CD4-positive, alpha-beta memory T cell (primary cell): ENCODE results near the gene SLC2A4RG. TPM values are rescaled to one million over a fixed set of nuclear protein-coding genes. Genes with fewer than 3 reads are reported as not detected.
"Not testable (repeated sequence)": the region's sequence is repeated elsewhere in the genome, so short reads cannot be mapped to it uniquely, and the experiment has no call there.

Experiments used
- CTCF ChIA-PET: fragments of 350-600 bp; sonication (Branson Sonifier 250); formaldehyde crosslinking; loops from one replicate; lab custom pipeline; 2021; ENCODE audit warnings: inconsistent platforms; ENCODE audit not compliant: partially characterized antibody; lab: Charles Lee
- POLR2A ChIA-PET: fragments of 350-600 bp; sonication (Branson Sonifier 250); formaldehyde crosslinking; loops from one replicate; lab custom pipeline; 2021; ENCODE audit not compliant: partially characterized antibody; lab: Charles Lee
- DNase-seq, 5 donors: peaks; one replicate each; pipeline versions ENCODE4 v3.0.0 to v3.0.0-alpha.2; 2020 to 2022; ENCODE audit warnings: mixed read lengths in 1 of 5
- H3K27ac ChIP-seq: one replicate; pipeline ENCODE4 v1.7.0; 2013; ENCODE audit warnings: low read depth, low read length
- H3K27me3 ChIP-seq: 2 replicates; pipeline ENCODE4 v1.7.0; 2013; ENCODE audit warnings: mild to moderate bottlenecking, low read length, moderate library complexity; ENCODE audit not compliant: insufficient read depth
- H3K36me3 ChIP-seq: 2 replicates; pipeline ENCODE4 v1.7.0; 2013; ENCODE audit warnings: mild to moderate bottlenecking, low read length, moderate library complexity; ENCODE audit not compliant: insufficient read depth
- H3K4me1 ChIP-seq: 2 replicates; pipeline ENCODE4 v1.7.0; 2013; ENCODE audit warnings: mild to moderate bottlenecking, low read length, moderate library complexity; ENCODE audit not compliant: insufficient read depth
- H3K4me3 ChIP-seq, 2 donors: one replicate each; pipeline ENCODE4 v1.7.0; 2013; ENCODE audit warnings: low read length in 2 of 2, mild to moderate bottlenecking in 1 of 2
- H3K9me3 ChIP-seq, 2 donors: one replicate each; pipeline ENCODE4 v1.7.0; 2013; ENCODE audit warnings: low read length in 2 of 2, control low read depth in 1 of 2; ENCODE audit not compliant: control insufficient read depth in 1 of 2
- H3K27ac Mint-ChIP-seq, 7 donors: one replicate each; pipeline ENCODE4 v1.8.0; 2020 to 2021; ENCODE audit warnings: mixed read lengths in 7 of 7, mild to moderate bottlenecking in 6 of 7, inconsistent platforms in 3 of 7, moderate library complexity in 3 of 7
- H3K27me3 Mint-ChIP-seq, 2 donors: one replicate each; pipeline ENCODE4 v1.8.0; 2020 to 2021; ENCODE audit warnings: mixed read lengths in 2 of 2
- H3K36me3 Mint-ChIP-seq, 2 donors: one replicate each; pipeline ENCODE4 v1.8.0; 2020 to 2021; ENCODE audit warnings: mixed read lengths in 2 of 2, inconsistent platforms in 1 of 2, mild to moderate bottlenecking in 1 of 2
- H3K4me1 Mint-ChIP-seq, 4 donors: one replicate each; pipeline ENCODE4 v1.8.0; 2020 to 2021; ENCODE audit warnings: mixed read lengths in 4 of 4, mild to moderate bottlenecking in 1 of 4
- H3K4me3 Mint-ChIP-seq, 8 donors: one replicate each; pipeline ENCODE4 v1.8.0; 2020 to 2021; ENCODE audit warnings: mixed read lengths in 8 of 8, mild to moderate bottlenecking in 7 of 8, moderate library complexity in 6 of 8, inconsistent platforms in 3 of 8
- H3K9me3 Mint-ChIP-seq, 8 donors: one replicate each; pipeline ENCODE4 v1.8.0; 2020 to 2021; ENCODE audit warnings: mixed read lengths in 8 of 8, mild to moderate bottlenecking in 5 of 8, inconsistent platforms in 3 of 8, moderate library complexity in 1 of 8
- intact Hi-C: fragments of 100-400 bp; cut with micrococcal nuclease; formaldehyde crosslinking; loops from one replicate; pipeline ENCODE4 v1.15.1; 2023
- polyA plus RNA-seq, 2 donors: library from polyadenylated mRNA; unstranded; fragments of 300-500 nt; fragmentation: Illumina TruSeq; gene quantifications; one replicate each; pipeline ENCODE4 v1.2.3, GENCODE V29; 2021
- total RNA-seq, 2 experiments: library from RNA; stranded (reverse); gene quantifications; one replicate each; pipeline ENCODE4 v1.2.3, GENCODE V29; 2021

The SLC2A4RG gene
- total and polyA plus RNA-seq, 4 experiments from 2014 or later, result 2.2 to 124 (median 64.5) TPM

DNA sequence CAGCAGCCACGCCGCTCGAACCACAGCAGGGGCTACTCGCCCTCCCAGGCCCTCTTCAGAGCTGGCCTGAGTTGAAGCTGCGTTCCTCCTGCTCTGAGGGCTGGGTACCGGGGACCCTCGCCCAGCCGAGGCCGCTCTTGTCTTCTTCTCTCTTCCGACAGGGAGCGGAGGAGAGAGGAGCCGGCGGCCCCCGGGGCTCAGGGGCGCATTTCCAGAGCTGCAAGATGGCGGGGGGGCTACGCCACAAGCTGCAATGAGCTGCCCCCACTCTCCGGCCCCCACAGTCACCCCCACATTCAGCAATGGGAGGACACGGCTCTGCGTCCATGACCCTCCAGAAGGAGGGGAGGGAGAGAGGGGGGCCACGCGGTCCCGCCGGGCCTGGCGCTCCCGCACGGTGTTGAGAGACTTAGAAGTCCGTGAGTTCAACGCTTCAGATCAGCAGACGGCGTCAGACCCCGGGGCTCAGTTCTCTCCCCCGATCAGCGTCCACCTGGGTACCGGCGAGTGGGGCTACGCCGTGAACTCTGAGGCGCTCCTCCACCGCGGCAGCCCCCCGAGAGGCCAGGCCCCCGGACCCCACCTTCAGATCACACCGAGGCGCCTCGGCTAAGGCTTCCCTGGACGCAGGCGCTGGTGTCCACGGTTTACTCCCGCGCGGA lies 31.6 kb downstream of the SLC2A4RG start:
- H3K4me3 ChIP-seq, result no peak overlapping the region
- ChIA-PET CTCF (interaction anchor here (1.1 kb wide), 1 partner anchor 17 kb away, joined by 3 read pairs; no protein-coding TSS in a partner anchor), POLR2A (no interaction called here)
- no peak for DNase-seq
- intact Hi-C loops, result no loop called here
- peaks cover 0 to 4% (median 0%) of the 10 kb centered on the region in 4 donors for H3K4me1 Mint-ChIP-seq
- H3K4me3 Mint-ChIP-seq, result no peak overlapping the region
- no peak overlapping the region for H3K27ac Mint-ChIP-seq
- no peaks in the 10 kb centered on the region for H3K4me1 ChIP-seq
- no peaks in the 10 kb centered on the region for H3K36me3 Mint-ChIP-seq
- H3K9me3 ChIP-seq, result no peaks in the 10 kb centered on the region
- H3K27ac ChIP-seq, result no peak overlapping the region
- no peaks in the 10 kb centered on the region for H3K27me3 ChIP-seq
- H3K9me3 Mint-ChIP-seq, result no peaks in the 10 kb centered on the region
- peaks cover 0 to 2% of the 10 kb centered on the region in 2 donors for H3K27me3 Mint-ChIP-seq
- no peaks in the 10 kb centered on the region for H3K36me3 ChIP-seq

DNA sequence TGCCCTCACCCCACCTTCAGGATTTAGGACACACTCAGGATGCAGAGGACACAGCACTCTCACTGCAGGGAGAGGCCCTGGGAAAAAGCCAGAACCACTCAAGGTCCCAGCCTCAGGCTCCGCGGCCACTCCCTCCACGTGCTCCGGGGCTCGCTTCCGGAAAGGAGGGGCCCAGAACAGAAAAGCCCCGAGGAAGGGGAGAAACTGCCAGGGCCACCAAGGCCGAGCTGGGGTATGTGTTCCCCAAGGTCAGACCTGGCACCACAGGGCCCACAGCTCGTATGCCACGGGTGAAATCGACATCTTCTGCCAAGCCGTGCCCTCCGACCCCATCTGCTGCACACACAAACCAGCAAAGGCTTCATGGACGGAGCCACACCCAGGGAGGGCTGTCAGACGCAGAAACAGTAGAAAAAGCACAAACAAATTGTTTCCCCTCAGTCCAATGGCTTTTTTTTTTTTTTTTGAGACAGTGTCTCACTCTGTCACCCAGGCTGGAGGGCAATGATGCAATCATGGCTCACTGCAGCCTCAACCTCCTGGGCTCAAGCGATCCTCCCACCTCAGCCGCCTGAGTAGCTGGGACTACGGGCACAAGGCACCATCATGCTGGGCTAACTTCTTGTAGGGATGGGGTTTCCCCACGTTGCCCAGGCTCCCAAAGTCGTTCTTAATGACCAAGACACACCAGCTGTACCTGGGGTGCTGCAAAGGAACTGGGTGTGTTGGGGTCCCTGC lies 33.4 kb downstream of the SLC2A4RG start:
- POLR2A ChIA-PET, result no interaction called here
- no peaks in the 10 kb centered on the region for H3K9me3 ChIP-seq
- Mint-ChIP-seq H3K9me3 (no peaks in the 10 kb centered on the region), H3K4me3 (no peak overlapping the region), H3K4me1 (peaks cover 0 to 4% (median 0%) of the 10 kb centered on the region in 4 donors), H3K27me3 (peaks cover 0 to 2% of the 10 kb centered on the region in 2 donors), H3K27ac (peak overlapping the region in 1 of 7 donors; percentile 14), H3K36me3 (no peaks in the 10 kb centered on the region)
- H3K27ac ChIP-seq, result no peak overlapping the region
- CTCF ChIA-PET, result interaction anchor here (1.9 kb wide), 1 partner anchor 13 kb away, joined by 4 read pairs; no protein-coding TSS in a partner anchor
- no peak for DNase-seq
- no peaks in the 10 kb centered on the region for H3K27me3 ChIP-seq
- no peaks in the 10 kb centered on the region for H3K36me3 ChIP-seq
- no peak overlapping the region for H3K4me3 ChIP-seq
- no peaks in the 10 kb centered on the region for H3K4me1 ChIP-seq
- intact Hi-C loops, result no loop called here

DNA sequence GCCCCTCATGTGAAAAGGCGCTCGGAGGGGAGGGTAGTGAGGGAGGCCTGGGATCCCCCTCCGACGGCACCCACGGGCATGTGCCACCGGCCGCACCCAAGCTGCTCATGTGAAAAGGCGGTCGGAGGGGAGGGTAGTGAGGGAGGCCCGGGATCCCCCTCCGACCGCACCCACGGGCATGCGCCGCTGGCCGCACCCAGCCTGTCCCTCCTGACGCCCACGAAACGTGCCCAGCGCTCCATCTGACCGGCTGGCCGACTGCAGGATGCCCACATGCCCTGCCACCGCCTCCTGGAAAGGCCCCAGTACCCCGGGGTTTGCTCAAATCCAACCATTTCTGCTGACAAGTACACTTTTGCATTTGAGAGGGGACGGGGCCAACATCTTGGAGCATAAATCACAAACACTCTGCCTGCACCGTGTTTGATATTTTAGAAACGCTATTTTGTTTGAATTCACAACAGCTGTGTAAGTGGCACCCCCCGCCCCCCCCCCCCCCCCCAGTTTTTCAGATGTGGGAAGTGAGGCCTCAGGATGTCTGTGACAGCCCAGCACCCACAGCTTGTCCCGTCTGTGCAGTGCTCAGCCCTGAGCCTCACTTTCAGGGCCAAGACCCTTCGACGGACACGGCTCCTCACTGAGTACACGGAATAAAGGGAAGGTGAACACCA lies 34.1 kb downstream of the SLC2A4RG start:
- Histone ChIP-seq H3K27ac (no peak overlapping the region), H3K9me3 (no peaks in the 10 kb centered on the region), H3K4me1 (no peaks in the 10 kb centered on the region), H3K27me3 (no peaks in the 10 kb centered on the region), H3K36me3 (no peaks in the 10 kb centered on the region), H3K4me3 (no peak overlapping the region)
- Mint-ChIP-seq H3K4me1 (peaks cover 0 to 4% (median under 1%) of the 10 kb centered on the region in 4 donors), H3K27ac (no peak overlapping the region), H3K9me3 (no peaks in the 10 kb centered on the region), H3K36me3 (no peaks in the 10 kb centered on the region), H3K27me3 (peaks cover 0 to 2% of the 10 kb centered on the region in 2 donors), H3K4me3 (no peak overlapping the region)
- intact Hi-C loops, result no loop called here
- CTCF ChIA-PET, result interaction anchor here (1.9 to 2.6 kb wide), 2 partner anchors 12 kb away, joined by 4 to 8 read pairs; no protein-coding TSS in a partner anchor
- no peak for DNase-seq
- POLR2A ChIA-PET, result interaction anchor here (2.0 kb wide), 1 partner anchor 37 kb away, joined by 5 read pairs; the partner anchor contains the start of gene LIME1

DNA sequence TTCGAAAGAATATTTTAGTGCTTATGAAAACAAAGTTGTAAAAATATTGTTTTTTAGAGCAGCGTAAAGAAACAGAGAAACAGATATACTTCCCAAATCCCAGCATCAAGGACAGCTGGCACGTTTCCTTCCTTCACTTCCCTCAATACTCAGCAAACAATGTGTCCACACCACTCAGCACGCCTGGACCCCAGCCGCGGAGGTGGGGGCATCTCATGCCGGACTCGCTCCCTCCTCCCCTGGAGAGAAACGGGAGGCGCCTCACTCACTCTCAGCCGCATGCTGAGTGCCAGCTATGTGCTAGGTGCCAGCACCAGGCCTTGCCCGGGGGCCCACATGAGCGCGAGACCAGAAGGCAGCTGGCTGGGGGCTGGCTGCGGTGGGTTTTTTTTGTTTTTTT lies 34.7 kb downstream of the SLC2A4RG start:
- no peak for DNase-seq
- POLR2A ChIA-PET, result interaction anchor here (2.0 kb wide), 1 partner anchor 38 kb away, joined by 5 read pairs; the partner anchor contains the start of gene LIME1
- H3K36me3 ChIP-seq, result no peaks in the 10 kb centered on the region
- H3K4me1 Mint-ChIP-seq, result peaks cover 0 to 4% (median under 1%) of the 10 kb centered on the region in 4 donors
- no peak overlapping the region for H3K4me3 Mint-ChIP-seq
- no peak overlapping the region for H3K4me3 ChIP-seq
- H3K27ac ChIP-seq, result no peak overlapping the region
- intact Hi-C loops, result no loop called here
- H3K27ac Mint-ChIP-seq, result no peak overlapping the region
- H3K27me3 ChIP-seq, result no peaks in the 10 kb centered on the region
- no peaks in the 10 kb centered on the region for H3K9me3 Mint-ChIP-seq
- no peaks in the 10 kb centered on the region for H3K4me1 ChIP-seq
- H3K9me3 ChIP-seq, result no peaks in the 10 kb centered on the region
- peaks cover 0 to 2% of the 10 kb centered on the region in 2 donors for H3K27me3 Mint-ChIP-seq
- no peaks in the 10 kb centered on the region for H3K36me3 Mint-ChIP-seq
- CTCF ChIA-PET, result interaction anchor here (0.9 to 2.6 kb wide), 3 partner anchors 10 to 66 kb away, joined by 3 to 8 read pairs (median 3); partner anchors contain the start of genes ARFRP1 and ZGPAT

DNA sequence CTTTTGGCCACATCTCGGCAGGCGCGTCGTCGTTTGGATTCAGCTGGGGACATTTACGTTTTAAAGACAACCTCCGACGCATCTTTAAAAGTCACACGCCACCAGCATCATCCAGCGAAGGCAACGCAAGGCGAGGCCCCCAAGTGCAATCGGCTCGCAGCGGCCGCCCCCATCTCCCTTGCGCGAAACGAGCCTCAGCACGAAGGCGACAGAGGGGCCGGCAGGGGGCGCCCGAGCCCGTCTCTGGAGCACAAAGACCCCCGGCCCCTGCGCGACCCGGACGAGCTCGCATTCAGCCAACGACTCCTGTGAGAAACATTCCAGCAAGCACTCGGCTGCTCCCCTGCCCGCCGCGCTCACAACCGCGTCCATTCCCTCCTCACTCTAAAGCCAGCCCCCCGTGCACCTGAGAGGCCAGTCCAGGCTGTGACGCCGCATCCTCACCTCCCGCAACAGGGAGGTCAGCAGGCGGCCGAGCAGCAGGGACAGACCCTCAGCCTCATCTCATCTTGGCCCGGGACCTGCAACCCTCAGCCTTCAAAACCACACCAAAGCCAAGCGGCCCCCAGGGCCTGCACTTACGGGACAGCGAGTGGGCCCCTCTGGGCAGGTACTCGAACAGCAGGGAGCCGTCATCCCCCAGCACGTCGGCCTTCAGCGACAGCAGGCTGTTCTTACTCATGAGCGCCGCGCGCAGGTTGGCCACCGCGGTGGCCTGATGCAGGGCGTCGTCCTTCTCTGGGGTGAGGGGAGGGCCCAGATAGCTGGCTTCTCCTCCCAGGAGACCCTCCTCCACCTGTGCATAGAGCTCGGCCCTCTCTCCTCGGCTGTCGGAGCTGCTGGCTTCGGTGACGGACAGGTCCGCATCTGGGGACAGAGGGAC lies 35.8 kb downstream of the SLC2A4RG start:
- Histone ChIP-seq H3K36me3 (no peaks in the 10 kb centered on the region), H3K27me3 (no peaks in the 10 kb centered on the region), H3K9me3 (no peaks in the 10 kb centered on the region), H3K4me3 (no peak overlapping the region), H3K27ac (no peak overlapping the region), H3K4me1 (no peaks in the 10 kb centered on the region)
- Mint-ChIP-seq H3K4me3 (peak overlapping the region in 4 of 8 donors; percentile 6 to 54 (median 36)), H3K27ac (no peak overlapping the region), H3K27me3 (peaks cover 0 to 2% of the 10 kb centered on the region in 2 donors), H3K9me3 (no peaks in the 10 kb centered on the region), H3K4me1 (peaks cover 0 to 4% (median under 1%) of the 10 kb centered on the region in 4 donors), H3K36me3 (no peaks in the 10 kb centered on the region)
- POLR2A ChIA-PET, result interaction anchor here (2.0 kb wide), 1 partner anchor 39 kb away, joined by 5 read pairs; the partner anchor contains the start of gene LIME1
- DNase-seq, result peak in 1 of 5 donors; percentile 20
- CTCF ChIA-PET, result interaction anchor here (0.7 to 2.6 kb wide), 5 partner anchors 9 to 199 kb away, joined by 3 to 8 read pairs (median 4); partner anchors contain the start of genes ARFRP1, LIME1 and ZGPAT
- intact Hi-C loops, result no loop called here

DNA sequence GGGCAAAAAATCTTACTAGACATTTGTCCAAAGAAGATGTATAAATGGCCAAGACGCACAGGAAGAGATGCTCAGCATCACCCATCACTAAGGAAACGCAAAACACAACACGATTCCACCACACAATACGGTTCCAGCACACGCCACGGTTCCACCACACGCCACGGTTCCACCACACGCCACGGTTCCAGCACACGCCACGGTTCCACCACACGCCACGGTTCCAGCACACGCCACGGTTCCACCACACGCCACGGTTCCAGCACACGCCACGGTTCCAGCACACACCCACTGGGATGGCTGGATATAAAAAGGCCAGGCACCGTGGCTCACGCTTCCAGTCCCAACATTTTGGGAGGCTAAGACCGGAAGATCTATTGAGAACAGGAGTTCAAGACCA lies 37.3 kb downstream of the SLC2A4RG start:
- H3K4me3 Mint-ChIP-seq, H3K36me3 ChIP-seq, H3K27me3 ChIP-seq, H3K9me3 Mint-ChIP-seq, H3K4me1 ChIP-seq, POLR2A ChIA-PET, DNase-seq, H3K27ac ChIP-seq, H3K27me3 Mint-ChIP-seq, H3K4me1 Mint-ChIP-seq, H3K4me3 ChIP-seq, intact Hi-C loops, H3K36me3 Mint-ChIP-seq, H3K9me3 ChIP-seq: not testable (repeated sequence)
- CTCF ChIA-PET, result interaction anchor here (1.8 kb wide), 1 partner anchor 10 kb away, joined by 5 read pairs; no protein-coding TSS in a partner anchor
- H3K27ac Mint-ChIP-seq, result peak overlapping the region in 1 of 7 donors; percentile 65
